Measurements from ENCODE around the gene CREG2. TPM values are rescaled to one million over a fixed set of nuclear protein-coding genes. Genes with fewer than 3 reads are reported as not detected.
"Not testable (repeated sequence)": the region's sequence is repeated elsewhere in the genome, so short reads cannot be mapped to it uniquely, and the experiment has no call there.

The CREG2 gene
- total and polyA plus RNA-seq, 8 donors, result 0.05 to 0.19 (median 0.12) TPM; not detected in 5

GRCh38 chr2:101328474-101329007 is 58.8 kb downstream of the CREG2 start:
- no peak for DNase-seq
- 60 to 65% methylated on average over 3 of the region's 3 CpGs for WGBS, 2 donors

GRCh38 chr2:101327863-101328394 is 59.4 kb downstream of the CREG2 start:
- Histone ChIP-seq H3K9me3 (no peaks in the 10 kb centered on the region), H3K27me3 (no peaks in the 10 kb centered on the region), H3K36me3 (no peaks in the 10 kb centered on the region), H3K4me1 (peaks cover 0 to 15% (median 0%) of the 10 kb centered on the region in 3 donors), H3K27ac (peak overlapping the region in 2 of 4 donors; percentile 55 to 62), H3K4me3 (no peak overlapping the region)
- FAIRE-seq (no peak), ATAC-seq (peak; percentile 78 to 92 (median 82)), DNase-seq (peak in 4 of 6 donors; percentile 57 to 85 (median 72))
- WGBS, 2 donors, result 26 to 30% methylated on average over 5 of the region's 5 CpGs
- intact Hi-C loops (cut with DNase I), result no loop called here
- no peak for TF ChIP-seq CTCF (IDR thresholded peaks at IDR 0.05)

More at GRCh38 chr2:101328474-101329007, 58.8 kb downstream of the CREG2 start:
- FAIRE-seq (no peak), ATAC-seq (peak in 3 of 4 donors; percentile 55 to 82 (median 70))
- Histone ChIP-seq H3K4me3 (no peak overlapping the region), H3K27ac (peak overlapping the region in 2 of 4 donors; percentile 50 to 55), H3K27me3 (no peaks in the 10 kb centered on the region), H3K9me3 (no peaks in the 10 kb centered on the region), H3K36me3 (no peaks in the 10 kb centered on the region), H3K4me1 (peaks cover 0 to 15% (median 0%) of the 10 kb centered on the region in 3 donors)
- no peak for TF ChIP-seq CTCF (IDR thresholded peaks at IDR 0.05)
- intact Hi-C loops (cut with DNase I), result no loop called here

- no peak for FAIRE-seq
- Histone ChIP-seq H3K9me3 (no peaks in the 10 kb centered on the region), H3K36me3 (no peaks in the 10 kb centered on the region), H3K27me3 (no peaks in the 10 kb centered on the region), H3K4me3 (no peak overlapping the region), H3K27ac (no peak overlapping the region), H3K4me1 (peaks cover 0 to 12% (median 0%) of the 10 kb centered on the region in 3 donors)
- intact Hi-C loops (cut with DNase I), result no loop called here
- no peak for TF ChIP-seq CTCF (IDR thresholded peaks at IDR 0.05)
- WGBS, 2 donors, result 91 to 96% methylated on average over 1 of the region's 1 CpG
- no peak for ATAC-seq
- no peak for DNase-seq
Measured at GRCh38 chr2:101325425-101325824, 61.9 kb downstream of the CREG2 start.

DNA sequence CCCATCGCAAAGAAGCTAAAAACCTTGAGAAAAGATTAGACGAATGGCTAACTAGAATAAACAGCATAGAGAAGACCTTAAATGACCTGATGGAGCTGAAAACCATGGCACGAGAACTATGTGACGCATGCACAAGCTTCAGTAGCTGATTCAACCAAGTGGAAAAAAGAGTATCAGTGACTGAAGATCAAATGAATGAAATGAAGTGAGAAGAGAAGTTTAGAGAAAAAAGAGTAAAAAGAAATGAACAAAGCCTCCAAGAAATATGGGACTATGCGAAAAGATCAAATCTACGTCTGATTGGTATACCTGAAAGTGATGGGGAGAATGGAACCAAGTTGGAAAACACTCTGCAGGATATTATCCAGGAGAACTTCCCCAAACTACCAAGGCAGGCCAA is 70.7 kb downstream of the CREG2 start:
- H3K4me3 ChIP-seq; H3K9me3 ChIP-seq; ATAC-seq; intact Hi-C loops (cut with DNase I); DNase-seq; H3K27me3 ChIP-seq; H3K27ac ChIP-seq; H3K36me3 ChIP-seq; FAIRE-seq; H3K4me1 ChIP-seq: not testable (repeated sequence)
- 85 to 86% methylated on average over 6 of the region's 6 CpGs for WGBS, 2 donors

- Histone ChIP-seq H3K27me3 (no peaks in the 10 kb centered on the region), H3K9me3 (no peaks in the 10 kb centered on the region), H3K27ac (peak overlapping the region in 3 of 4 donors; percentile 12 to 51 (median 43)), H3K4me1 (peaks cover 0 to 23% (median 9%) of the 10 kb centered on the region in 3 donors), H3K4me3 (no peak overlapping the region), H3K36me3 (no peaks in the 10 kb centered on the region)
- TF ChIP-seq CTCF (IDR thresholded peaks at IDR 0.05), result no peak
- ATAC-seq (no peak), FAIRE-seq (no peak), DNase-seq (peak in 2 of 6 donors; percentile 27 to 53)
- WGBS, 2 donors, result 36 to 55% methylated on average over 3 of the region's 3 CpGs
- intact Hi-C loops (cut with DNase I), result no loop called here
Measured at GRCh38 chr2:101311696-101312017, 75.6 kb downstream of the CREG2 start.
